NCI-H226 (cell line): ENCODE measurements around the gene ARHGAP44.
"Not testable (repeated sequence)": the region's sequence is repeated elsewhere in the genome, so short reads cannot be mapped to it uniquely, and the experiment has no call there.

Experiments
- DNase-seq: peaks from one replicate; pipeline ENCODE4 v3.0.0-alpha.2; 2015

Gene ARHGAP44

DNA sequence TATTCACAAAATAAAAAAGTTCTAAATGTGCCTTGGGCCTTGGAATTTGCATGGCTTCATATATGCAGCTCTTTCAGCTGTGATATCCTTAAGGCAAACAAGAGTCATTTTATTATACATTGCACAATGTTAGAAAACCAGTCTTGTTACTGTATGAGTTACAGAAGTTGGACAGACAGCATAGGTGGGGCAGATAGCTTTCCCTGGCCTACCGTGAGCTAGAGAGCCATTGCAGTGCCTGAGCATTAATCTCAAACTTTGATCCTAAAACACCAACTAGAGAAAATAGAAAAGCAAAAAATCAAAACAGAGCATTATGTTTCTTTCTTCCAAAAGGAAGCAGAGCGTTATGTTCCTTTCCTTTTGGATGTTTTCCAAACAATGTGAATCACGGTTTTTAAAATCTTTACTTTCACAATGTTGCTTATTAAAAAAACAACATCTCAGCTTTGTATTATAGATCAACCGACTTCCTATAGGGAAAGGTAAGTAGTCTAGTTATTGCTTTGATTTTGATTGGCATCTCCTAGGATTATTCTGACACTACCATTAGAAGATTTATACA, 32.2 kb downstream of the ARHGAP44 start:
- no peak for DNase-seq

GRCh38 chr17:12826431-12826830, 37.1 kb downstream of the ARHGAP44 start:
- DNase-seq = no peak

GRCh38 chr17:12830777-12831247, 41.5 kb downstream of the ARHGAP44 start:
- no peak for DNase-seq

DNA sequence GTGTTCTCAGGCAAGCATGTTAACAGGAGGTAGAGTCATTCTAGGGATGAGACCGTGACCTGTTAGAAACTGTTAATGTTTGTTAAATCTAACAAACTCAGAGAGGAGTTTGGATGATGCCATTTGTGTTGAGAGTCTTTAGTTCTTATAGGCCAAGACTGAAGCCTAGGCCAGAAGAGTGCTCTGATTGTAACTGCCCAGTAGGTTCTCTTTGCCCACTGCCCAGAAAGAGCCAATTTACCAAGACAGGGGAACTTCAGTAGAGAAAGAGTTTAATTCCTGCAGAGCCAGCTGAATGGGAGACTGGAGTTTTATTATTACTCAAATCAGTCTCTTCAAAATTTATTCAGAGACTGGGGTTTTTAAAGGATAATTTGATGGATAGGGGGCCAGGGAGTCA, 42.5 kb downstream of the ARHGAP44 start:
- no peak for DNase-seq

GRCh38 chr17:12839042-12839441, 49.7 kb downstream of the ARHGAP44 start:
- DNase-seq = no peak

DNA sequence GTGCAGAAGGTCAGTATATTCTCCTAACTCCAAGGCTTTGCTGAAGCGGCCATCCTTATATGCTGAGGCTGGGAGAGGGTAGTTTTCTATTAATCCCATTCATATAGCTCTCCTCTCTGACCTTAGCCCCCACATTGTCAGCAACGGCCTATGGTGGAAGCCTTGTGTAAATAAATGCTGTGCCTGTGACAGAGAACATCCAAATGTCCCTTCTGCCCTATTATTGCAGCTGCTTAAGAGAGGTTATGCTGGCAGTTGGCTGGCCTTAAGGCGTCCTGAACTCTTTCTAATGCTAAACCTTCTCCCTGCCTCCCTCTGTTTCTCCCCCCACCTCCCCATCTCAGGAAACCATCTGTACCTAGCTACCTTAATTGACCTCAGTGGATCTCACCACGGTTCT, 53.6 kb downstream of the ARHGAP44 start:
- no peak for DNase-seq

DNA sequence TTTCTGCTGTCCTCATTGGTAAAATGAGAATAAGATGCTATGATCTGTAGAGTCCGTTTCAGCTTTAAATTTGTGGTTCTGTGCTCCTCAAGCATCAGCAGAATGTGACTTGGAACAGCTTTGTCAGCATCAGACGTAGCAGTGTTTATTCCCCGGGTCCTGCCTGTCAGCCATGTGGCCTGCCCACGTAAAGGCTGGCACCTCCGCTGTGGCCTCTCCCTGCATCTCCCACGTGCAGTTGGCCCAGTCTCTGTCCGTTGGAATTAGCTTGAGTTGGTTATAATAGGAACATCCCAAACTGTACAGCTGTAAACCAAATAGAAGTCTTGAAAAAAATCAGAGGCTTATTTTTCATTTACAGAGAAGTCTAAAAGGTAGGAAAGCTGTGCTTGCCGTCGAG, 61.7 kb downstream of the ARHGAP44 start:
- DNase-seq = no peak

- DNase-seq = no peak
Measured at GRCh38 chr17:12851901-12852435, 62.7 kb downstream of the ARHGAP44 start.

- no peak for DNase-seq
Measured at GRCh38 chr17:12853921-12854320, 64.6 kb downstream of the ARHGAP44 start.

- no peak for DNase-seq
Measured at GRCh38 chr17:12856416-12856815, 67.1 kb downstream of the ARHGAP44 start.

DNA sequence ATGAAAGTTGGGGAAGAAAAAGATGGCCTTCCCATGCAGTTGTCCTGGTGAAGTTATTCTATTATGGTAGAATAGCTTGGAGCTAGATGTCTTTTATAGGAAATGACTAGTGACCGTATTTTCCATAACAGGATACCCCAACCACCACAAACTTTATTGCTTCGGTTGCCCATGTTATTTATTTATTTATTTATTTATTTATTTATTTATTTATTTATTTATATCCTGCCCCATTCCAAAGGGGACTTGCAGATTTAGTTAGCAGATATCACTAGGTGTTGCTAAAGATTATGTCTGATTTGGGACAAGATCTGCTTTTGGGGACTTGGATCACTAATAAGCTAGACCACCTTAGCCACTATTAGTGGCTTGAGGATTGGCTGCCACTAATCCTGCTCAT, 68.3 kb downstream of the ARHGAP44 start:
- DNase-seq = no peak

- no peak for DNase-seq
Measured at GRCh38 chr17:12859520-12859919, 70.2 kb downstream of the ARHGAP44 start.

DNA sequence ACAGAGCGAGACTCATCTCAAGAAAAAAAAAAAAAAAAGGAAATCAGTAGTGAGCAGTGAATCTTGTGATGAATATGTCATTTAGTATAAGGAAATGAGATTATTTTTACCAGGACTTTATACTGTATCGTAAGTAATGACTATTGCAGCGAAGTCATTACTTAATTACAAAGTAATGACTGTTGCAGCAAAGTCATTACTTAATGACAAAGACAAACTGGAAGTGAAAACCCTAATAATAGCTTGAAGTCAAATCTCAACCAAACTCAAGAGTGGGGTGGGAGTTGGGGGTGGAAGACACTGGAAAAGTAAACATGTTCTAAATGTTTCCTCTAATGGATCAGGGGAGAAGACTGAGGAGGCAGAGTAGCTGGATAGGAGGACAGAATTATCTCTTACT, 76.5 kb downstream of the ARHGAP44 start:
- no peak for DNase-seq

- no peak for DNase-seq
Measured at GRCh38 chr17:12866244-12866643, 76.9 kb downstream of the ARHGAP44 start.

DNA sequence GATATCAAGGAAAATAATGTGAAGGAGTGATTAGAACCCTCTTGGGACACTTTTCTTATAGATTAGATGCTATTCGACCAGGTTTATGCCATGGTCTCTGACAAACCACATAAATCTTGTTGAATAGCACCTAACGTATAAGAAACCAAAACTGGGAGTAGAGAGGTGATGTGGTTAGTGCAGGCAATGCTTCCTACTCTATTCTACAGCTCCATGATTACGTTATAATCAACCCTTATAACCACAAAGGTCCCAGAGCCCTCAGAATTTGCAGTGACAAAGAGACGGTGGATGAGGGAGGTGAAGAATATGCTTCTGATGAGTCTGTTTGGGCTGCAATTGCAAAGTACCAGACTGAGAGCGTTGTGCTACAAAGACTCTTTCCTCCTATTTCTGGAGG, 78.4 kb downstream of the ARHGAP44 start:
- no peak for DNase-seq

DNA sequence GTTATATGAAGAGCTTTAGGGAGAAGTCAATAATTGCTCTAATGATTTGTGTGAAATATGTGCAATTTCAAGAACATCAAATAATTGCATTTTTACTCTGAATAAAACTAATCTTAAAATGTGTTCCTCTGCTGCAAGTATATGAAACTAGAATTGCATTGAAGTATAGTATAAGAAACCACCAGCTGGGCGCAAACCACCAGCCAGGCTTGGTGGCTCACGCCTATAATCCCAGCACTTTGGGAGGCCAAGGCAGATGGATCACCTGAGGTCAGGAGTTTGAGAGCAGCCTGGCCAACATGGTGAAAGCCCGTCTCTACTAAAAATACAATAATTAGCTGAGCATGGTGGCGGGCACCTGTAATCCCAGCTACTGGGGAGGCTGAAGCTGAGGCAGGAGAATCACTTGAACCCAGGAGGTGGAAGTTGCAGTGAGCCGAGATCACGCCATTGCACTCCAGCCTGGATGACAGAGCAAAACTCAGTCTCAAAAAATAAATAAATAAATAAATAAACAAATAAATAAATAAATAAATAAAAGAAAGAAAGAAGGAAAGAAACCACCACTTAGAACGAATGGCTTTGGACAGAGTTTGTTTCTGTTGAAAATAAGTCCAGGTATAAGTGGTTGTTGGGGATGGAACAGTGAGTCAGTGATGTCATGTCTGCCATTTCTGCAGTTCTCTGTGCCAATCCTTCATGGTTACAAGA, 84.3 kb downstream of the ARHGAP44 start:
- not testable (repeated sequence) for DNase-seq

DNA sequence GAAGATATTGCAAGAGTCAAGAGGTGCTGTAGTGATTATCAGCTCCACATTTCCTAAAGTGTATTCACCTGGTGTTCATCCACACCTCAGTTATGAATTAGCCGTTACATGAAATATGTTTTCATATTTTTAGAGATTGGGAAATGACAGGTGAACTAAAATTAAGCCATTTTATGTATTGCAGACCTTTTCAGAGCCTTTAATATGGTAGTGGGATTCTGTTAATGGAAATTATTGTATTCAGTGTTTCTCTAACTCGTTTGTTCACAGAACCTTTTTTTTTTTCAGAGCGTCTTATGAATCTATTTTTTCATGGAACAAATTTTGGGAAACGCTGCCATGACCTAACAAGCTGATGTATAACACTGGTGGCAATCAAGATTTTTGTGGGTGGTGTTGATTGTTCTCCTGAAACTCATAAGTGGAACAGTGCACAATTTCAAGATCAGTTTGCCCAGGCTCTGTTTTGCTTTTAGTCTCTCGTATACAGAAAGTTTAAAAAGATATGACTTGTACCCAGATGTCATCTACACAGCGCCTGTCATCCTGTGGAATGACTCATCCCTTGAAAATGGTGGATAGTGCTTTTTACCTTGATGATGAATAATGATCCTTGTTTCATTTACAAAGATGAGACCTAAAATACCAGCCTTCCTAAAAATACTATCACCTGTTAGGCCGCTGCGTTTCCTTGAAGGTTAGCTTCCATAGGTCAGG, 88.8 kb downstream of the ARHGAP44 start:
- DNase-seq = no peak

DNA sequence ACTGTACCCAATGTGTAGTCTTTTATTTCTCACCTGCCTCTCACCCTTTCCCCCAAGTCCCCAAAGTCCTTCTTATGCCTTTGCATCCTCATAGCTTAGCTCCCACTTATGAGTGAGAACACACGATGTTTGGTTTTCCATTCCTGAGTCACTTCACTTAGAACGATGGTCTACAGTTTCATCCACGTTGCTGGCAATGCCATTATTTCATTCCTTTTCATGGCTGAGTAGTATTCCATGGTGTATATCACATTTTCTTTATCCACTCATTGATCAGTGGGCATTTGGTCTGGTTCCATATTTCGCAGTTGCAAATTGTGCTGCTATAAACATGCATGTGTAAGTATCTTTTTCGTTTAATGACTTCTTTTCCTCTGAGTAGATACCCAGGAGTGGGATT, 89.8 kb downstream of the ARHGAP44 start:
- DNase-seq = not testable (repeated sequence)

DNA sequence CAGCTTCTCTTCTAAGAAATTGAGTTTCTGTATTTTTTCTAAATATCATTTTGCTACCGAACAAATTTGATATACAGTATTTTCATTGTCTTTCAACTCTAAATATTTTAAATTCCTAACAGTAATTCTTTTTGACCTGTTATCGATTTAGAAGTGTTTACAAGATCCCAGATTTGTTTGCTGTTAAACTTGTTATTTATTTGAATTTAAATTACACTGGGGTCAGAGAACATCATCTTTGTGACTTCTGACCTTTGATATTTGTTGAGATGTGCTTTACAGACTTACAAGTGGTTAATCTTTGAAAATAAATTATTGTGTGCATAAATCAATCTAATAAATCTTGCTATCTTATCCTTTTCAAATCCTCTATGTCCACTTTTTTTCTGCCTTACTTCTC, 94.2 kb downstream of the ARHGAP44 start:
- no peak for DNase-seq

GRCh38 chr17:12887088-12887487, 97.8 kb downstream of the ARHGAP44 start:
- DNase-seq = no peak

- DNase-seq = no peak
Measured at GRCh38 chr17:12896180-12896785, 107.0 kb downstream of the ARHGAP44 start.

GRCh38 chr17:12898110-12898509, 108.8 kb downstream of the ARHGAP44 start:
- DNase-seq = no peak

GRCh38 chr17:12899604-12900003, 110.3 kb downstream of the ARHGAP44 start:
- no peak for DNase-seq
